ENCODE results near the gene SLC16A2.

DNA sequence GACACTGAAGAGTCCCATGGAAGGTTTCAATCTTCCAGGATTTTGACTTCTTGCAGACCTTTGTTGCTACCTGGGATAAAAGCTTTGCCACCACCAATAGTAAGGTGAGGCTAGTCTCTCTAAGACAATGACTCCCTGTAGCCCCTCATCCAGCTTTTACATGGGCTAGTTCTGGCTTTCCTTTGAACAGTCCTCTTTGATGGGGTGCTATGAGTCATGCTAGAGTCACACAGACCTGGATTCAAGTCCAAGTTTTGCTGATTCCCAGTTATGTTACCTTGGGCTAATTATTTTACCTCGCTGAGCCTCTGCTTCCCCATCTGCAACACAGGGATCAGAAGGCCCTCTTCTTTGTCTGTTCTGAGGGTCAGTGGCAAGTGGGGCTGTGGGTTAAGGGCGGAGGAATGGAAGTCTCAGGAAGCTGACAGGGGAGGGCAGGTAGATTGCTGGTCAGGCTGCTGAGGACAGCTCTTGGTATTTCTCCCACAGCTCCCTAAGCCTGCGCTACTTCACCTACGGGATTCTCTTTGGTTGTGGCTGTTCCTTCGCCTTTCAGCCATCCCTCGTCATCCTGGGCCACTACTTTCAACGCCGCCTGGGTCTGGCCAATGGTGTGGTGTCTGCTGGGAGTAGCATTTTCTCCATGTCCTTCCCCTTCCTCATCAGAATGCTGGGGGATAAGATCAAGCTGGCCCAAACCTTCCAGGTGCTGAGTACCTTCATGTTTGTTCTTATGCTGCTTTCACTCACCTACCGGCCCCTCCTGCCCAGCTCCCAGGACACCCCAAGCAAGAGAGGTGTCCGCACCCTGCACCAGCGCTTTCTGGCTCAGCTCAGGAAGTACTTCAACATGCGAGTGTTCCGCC is 102.8 kb downstream of the SLC16A2 start:
- TF ChIP-seq POLR2AphosphoS5 (IDR thresholded peaks at IDR 0.05; ENCODE audit: low read depth, low read length): no peak
- TF ChIP-seq, protein P1, sequence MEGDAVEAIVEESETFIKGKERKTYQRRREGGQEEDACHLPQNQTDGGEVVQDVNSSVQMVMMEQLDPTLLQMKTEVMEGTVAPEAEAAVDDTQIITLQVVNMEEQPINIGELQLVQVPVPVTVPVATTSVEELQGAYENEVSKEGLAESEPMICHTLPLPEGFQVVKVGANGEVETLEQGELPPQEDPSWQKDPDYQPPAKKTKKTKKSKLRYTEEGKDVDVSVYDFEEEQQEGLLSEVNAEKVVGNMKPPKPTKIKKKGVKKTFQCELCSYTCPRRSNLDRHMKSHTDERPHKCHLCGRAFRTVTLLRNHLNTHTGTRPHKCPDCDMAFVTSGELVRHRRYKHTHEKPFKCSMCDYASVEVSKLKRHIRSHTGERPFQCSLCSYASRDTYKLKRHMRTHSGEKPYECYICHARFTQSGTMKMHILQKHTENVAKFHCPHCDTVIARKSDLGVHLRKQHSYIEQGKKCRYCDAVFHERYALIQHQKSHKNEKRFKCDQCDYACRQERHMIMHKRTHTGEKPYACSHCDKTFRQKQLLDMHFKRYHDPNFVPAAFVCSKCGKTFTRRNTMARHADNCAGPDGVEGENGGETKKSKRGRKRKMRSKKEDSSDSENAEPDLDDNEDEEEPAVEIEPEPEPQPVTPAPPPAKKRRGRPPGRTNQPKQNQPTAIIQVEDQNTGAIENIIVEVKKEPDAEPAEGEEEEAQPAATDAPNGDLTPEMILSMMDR (IDR thresholded peaks at IDR 0.05): no peak
- no peak for TF ChIP-seq RFX5 (IDR thresholded peaks at IDR 0.05; ENCODE audit: low read length)
- TF ChIP-seq GABPA (IDR thresholded peaks at IDR 0.05; ENCODE audit: low read depth): no peak
- TF ChIP-seq YY1 (IDR thresholded peaks at IDR 0.05; ENCODE audit: low read depth): no peak
- TF ChIP-seq, protein P2, sequence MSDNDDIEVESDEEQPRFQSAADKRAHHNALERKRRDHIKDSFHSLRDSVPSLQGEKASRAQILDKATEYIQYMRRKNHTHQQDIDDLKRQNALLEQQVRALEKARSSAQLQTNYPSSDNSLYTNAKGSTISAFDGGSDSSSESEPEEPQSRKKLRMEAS (IDR thresholded peaks at IDR 0.05; ENCODE audit: low read depth): no peak
- TF ChIP-seq EP300 (IDR thresholded peaks at IDR 0.05; ENCODE audit: borderline replicate concordance in 1 of 2, low read depth in 1 of 2, low read length in 1 of 2): no peak
- no peak for TF ChIP-seq SIN3A (IDR thresholded peaks at IDR 0.05; ENCODE audit: borderline replicate concordance, low read depth, low read length)
- TF ChIP-seq EZH2phosphoT487 (IDR thresholded peaks at IDR 0.05; ENCODE audit: borderline replicate concordance, low read depth): no peak
- TF ChIP-seq, protein P3, sequence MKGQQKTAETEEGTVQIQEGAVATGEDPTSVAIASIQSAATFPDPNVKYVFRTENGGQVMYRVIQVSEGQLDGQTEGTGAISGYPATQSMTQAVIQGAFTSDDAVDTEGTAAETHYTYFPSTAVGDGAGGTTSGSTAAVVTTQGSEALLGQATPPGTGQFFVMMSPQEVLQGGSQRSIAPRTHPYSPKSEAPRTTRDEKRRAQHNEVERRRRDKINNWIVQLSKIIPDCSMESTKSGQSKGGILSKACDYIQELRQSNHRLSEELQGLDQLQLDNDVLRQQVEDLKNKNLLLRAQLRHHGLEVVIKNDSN (IDR thresholded peaks at IDR 0.05; ENCODE audit: borderline replicate concordance, low read depth): no peak
- TF ChIP-seq, protein P4, sequence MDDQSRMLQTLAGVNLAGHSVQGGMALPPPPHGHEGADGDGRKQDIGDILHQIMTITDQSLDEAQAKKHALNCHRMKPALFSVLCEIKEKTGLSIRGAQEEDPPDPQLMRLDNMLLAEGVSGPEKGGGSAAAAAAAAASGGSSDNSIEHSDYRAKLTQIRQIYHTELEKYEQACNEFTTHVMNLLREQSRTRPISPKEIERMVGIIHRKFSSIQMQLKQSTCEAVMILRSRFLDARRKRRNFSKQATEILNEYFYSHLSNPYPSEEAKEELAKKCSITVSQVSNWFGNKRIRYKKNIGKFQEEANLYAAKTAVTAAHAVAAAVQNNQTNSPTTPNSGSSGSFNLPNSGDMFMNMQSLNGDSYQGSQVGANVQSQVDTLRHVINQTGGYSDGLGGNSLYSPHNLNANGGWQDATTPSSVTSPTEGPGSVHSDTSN (IDR thresholded peaks at IDR 0.05): no peak
- TF ChIP-seq TAF1 (IDR thresholded peaks at IDR 0.05; ENCODE audit: borderline replicate concordance, low read depth, low read length): no peak
